ENCODE measurements around the gene LEP. TPM values are rescaled to one million over a fixed set of nuclear protein-coding genes. Genes with fewer than 3 reads are reported as not detected.
"Not testable (repeated sequence)": the region's sequence is repeated elsewhere in the genome, so short reads cannot be mapped to it uniquely, and the experiment has no call there.

Gene LEP
- total RNA-seq, 2 donors from 2014 or later, result 0.75 TPM; not detected in 1

- intact Hi-C loops (cut with DNase I, micrococcal nuclease), result no loop called here
- DNase-seq (no peak), ATAC-seq (no peak)
Measured at GRCh38 chr7:128234476-128235026, 6.5 kb upstream of the LEP start.

GRCh38 chr7:128235471-128235870 is 5.6 kb upstream of the LEP start:
- intact Hi-C loops (cut with DNase I, micrococcal nuclease), result no loop called here
- no peak for ATAC-seq
- DNase-seq, result no peak

GRCh38 chr7:128236924-128237586 is 4.0 kb upstream of the LEP start:
- DNase-seq (no peak), ATAC-seq (peak; percentile 41)
- intact Hi-C loops (cut with DNase I, micrococcal nuclease), result no loop called here

- DNase-seq; ATAC-seq; intact Hi-C loops (cut with DNase I, micrococcal nuclease): not testable (repeated sequence)
Measured at GRCh38 chr7:128239146-128239545, 1.9 kb upstream of the LEP start.

- no peak for ATAC-seq
- no peak for DNase-seq
- intact Hi-C loops (cut with DNase I, micrococcal nuclease), result no loop called here
Measured at GRCh38 chr7:128242661-128243060, 1.6 kb downstream of the LEP start.

- intact Hi-C loops (cut with DNase I, micrococcal nuclease), result no loop called here
- ATAC-seq, result no peak
- no peak for DNase-seq
Measured at GRCh38 chr7:128243273-128243672, 2.2 kb downstream of the LEP start.

GRCh38 chr7:128244861-128245260 is 3.8 kb downstream of the LEP start:
- no peak for ATAC-seq
- intact Hi-C loops (cut with DNase I, micrococcal nuclease), result no loop called here

GRCh38 chr7:128247108-128247507 is 6.0 kb downstream of the LEP start:
- DNase-seq (no peak), ATAC-seq (no peak)
- intact Hi-C loops (cut with DNase I, micrococcal nuclease), result no loop called here

More at GRCh38 chr7:128244861-128245260, 3.8 kb downstream of the LEP start:
- no peak for DNase-seq

GRCh38 chr7:128247640-128248194 is 6.6 kb downstream of the LEP start:
- intact Hi-C loops (cut with DNase I, micrococcal nuclease), result no loop called here
- ATAC-seq (no peak), DNase-seq (no peak)

GRCh38 chr7:128251337-128251736 is 10.3 kb downstream of the LEP start:
- intact Hi-C loops (cut with DNase I, micrococcal nuclease), result no loop called here
- ATAC-seq (no peak), DNase-seq (no peak)

GRCh38 chr7:128253701-128254100 is 12.6 kb downstream of the LEP start:
- ATAC-seq (no peak), DNase-seq (no peak)
- intact Hi-C loops (cut with DNase I, micrococcal nuclease), result no loop called here

GRCh38 chr7:128254470-128254869 is 13.4 kb downstream of the LEP start:
- intact Hi-C loops (cut with DNase I, micrococcal nuclease), result no loop called here
- DNase-seq (no peak), ATAC-seq (no peak)

- DNase-seq, result no peak
- no peak for ATAC-seq
- intact Hi-C loops (cut with DNase I, micrococcal nuclease), result no loop called here
Measured at GRCh38 chr7:128255271-128255670, 14.2 kb downstream of the LEP start.

GRCh38 chr7:128257458-128257857 is 16.4 kb downstream of the LEP start:
- ATAC-seq (no peak), DNase-seq (no peak)
- intact Hi-C loops (cut with DNase I, micrococcal nuclease), result no loop called here

GRCh38 chr7:128259131-128260061 is 18.3 kb downstream of the LEP start:
- DNase-seq (peak; percentile 63 to 71), ATAC-seq (peak; percentile 74)
- intact Hi-C loops (cut with DNase I, micrococcal nuclease), result no loop called here

GRCh38 chr7:128260069-128260795 is 19.2 kb downstream of the LEP start:
- ATAC-seq (peak; percentile 3), DNase-seq (no peak)
- intact Hi-C loops (cut with DNase I, micrococcal nuclease), result no loop called here

GRCh38 chr7:128262273-128263028 is 21.4 kb downstream of the LEP start:
- intact Hi-C loops (cut with DNase I, micrococcal nuclease), result no loop called here
- no peak for DNase-seq
- no peak for ATAC-seq

- intact Hi-C loops (cut with DNase I, micrococcal nuclease), result no loop called here
- ATAC-seq (no peak), DNase-seq (no peak)
Measured at GRCh38 chr7:128263420-128263819, 22.3 kb downstream of the LEP start.
